Neural cell (in vitro differentiated cells): ENCODE data around the gene MAGOHB.

Source experiments
- CTCF ChIP-seq: fragments of 450-650 bp; IDR thresholded peaks from 2 replicates; pipeline ENCODE4 v1.5.1; 2014; ENCODE audit warnings: antibody characterized with exemption, mild to moderate bottlenecking, moderate library complexity; ENCODE audit not compliant: poor library complexity, severe bottlenecking
- EP300 ChIP-seq: fragments of 450-650 bp; conservative IDR thresholded peaks from 2 replicates; pipeline ENCODE4 v1.6.1; 2014; ENCODE audit warnings: antibody characterized with exemption, mild to moderate bottlenecking, moderate library complexity; ENCODE audit not compliant: poor library complexity, severe bottlenecking
- EZH2 ChIP-seq: fragments of 200-600, 300-800 bp; shearing (Covaris generic), sonication (generic); IDR thresholded peaks from 2 replicates; pipeline ENCODE4 v1.6.1; 2014; ENCODE audit warnings: antibody characterized with exemption, low read length, borderline replicate concordance, mild to moderate bottlenecking; ENCODE audit not compliant: insufficient read depth, poor library complexity, severe bottlenecking
- POLR2AphosphoS5 ChIP-seq: IDR thresholded peaks from 2 replicates; pipeline ENCODE4 v1.6.1; 2012
- RAD21 ChIP-seq: fragments of 450-650 bp; conservative IDR thresholded peaks from 2 replicates; pipeline ENCODE4 v1.6.1; 2014; ENCODE audit warnings: antibody characterized with exemption, mild to moderate bottlenecking, moderate library complexity
- REST ChIP-seq: IDR thresholded peaks from 2 replicates; pipeline ENCODE4 v1.6.1; 2012; ENCODE audit warnings: borderline replicate concordance
- TAF1 ChIP-seq: IDR thresholded peaks from 2 replicates; pipeline ENCODE4 v1.6.1; 2012; ENCODE audit warnings: low read depth

GRCh38 chr12:10661338-10661737 is 47.9 kb upstream of the MAGOHB start:
- TF ChIP-seq EZH2 = no peak
- no peak for TF ChIP-seq EP300
- TF ChIP-seq REST = no peak
- no peak for TF ChIP-seq CTCF
- TF ChIP-seq RAD21 = no peak
- no peak for TF ChIP-seq TAF1
- TF ChIP-seq POLR2AphosphoS5 = no peak
